Neural cell (in vitro differentiated cells): ENCODE data around the gene CELF4.

ENCODE experiments used
- CTCF ChIP-seq: fragments of 450-650 bp; IDR thresholded peaks from 2 replicates; pipeline ENCODE4 v1.5.1; 2014; ENCODE audit warnings: antibody characterized with exemption, mild to moderate bottlenecking, moderate library complexity; ENCODE audit not compliant: poor library complexity, severe bottlenecking
- REST ChIP-seq: IDR thresholded peaks from 2 replicates; pipeline ENCODE4 v1.6.1; 2012; ENCODE audit warnings: borderline replicate concordance
- SMC3 ChIP-seq: fragments of 450-650 bp; conservative IDR thresholded peaks from 2 replicates; pipeline ENCODE4 v1.6.1; 2014; ENCODE audit warnings: antibody characterized with exemption, mild to moderate bottlenecking, moderate library complexity; ENCODE audit not compliant: poor library complexity

- TF ChIP-seq REST (no peak), CTCF (no peak), SMC3 (no peak)
These were observed 330.0 kb downstream of the CELF4 start for GRCh38 chr18:37235583-37235982.
